Measurements from ENCODE around the gene SPO11. TPM values are rescaled to one million over a fixed set of nuclear protein-coding genes. Genes with fewer than 3 reads are reported as not detected.

The SPO11 gene
- total and polyA plus RNA-seq, 2 of the 4 experiments (the other 2 are of a cell fraction) = not detected

GRCh38 chr20:57281900-57282299 is 47.7 kb upstream of the SPO11 start:
- no peaks in the 10 kb centered on the region for H3K9me3 ChIP-seq (ENCODE audit: control insufficient read depth, insufficient read depth, low read length)
- no peak overlapping the region for H2AK5ac ChIP-seq (ENCODE audit: low read depth, low read length)
- H2BK20ac ChIP-seq (ENCODE audit: low read depth, low read length) = no peak overlapping the region
- H4K20me1 ChIP-seq (ENCODE audit: insufficient read depth, low read length) = no peaks in the 10 kb centered on the region
- H3K4ac ChIP-seq (ENCODE audit: low read depth, low read length) = no peak overlapping the region
- dilution Hi-C loops (cut with HindIII; ENCODE audit: low sequenced_read_pairs, unreplicated experiment) (no loop called here), intact Hi-C loops (cut with micrococcal nuclease) (no loop called here), in situ Hi-C loops (cut with MboI; ENCODE audit: low sequenced_read_pairs) (no loop called here)
- WGBS, 2 experiments (ENCODE audit: extremely low coverage in 2 of 2, insufficient read length in 1 of 2) = no CpG with 5 or more reads among the region's 7 CpGs
- H3K9ac ChIP-seq (ENCODE audit: low read depth, low read length) = no peak overlapping the region
- no peaks in the 10 kb centered on the region for H3K36me3 ChIP-seq (ENCODE audit: control insufficient read depth, insufficient read depth, low read length)
- H2AK9ac ChIP-seq (replicated peaks; ENCODE audit: low read depth, low read length, poor library complexity) = no peak overlapping the region
- POLR2A ChIA-PET (ENCODE audit: unreplicated experiment) = no interaction called here
- no peak overlapping the region for H3K56ac ChIP-seq (ENCODE audit: extremely low read depth, insufficient read depth, low read length)
- H3K23ac ChIP-seq (ENCODE audit: low read depth, low read length) = no peak overlapping the region
- H2BK15ac ChIP-seq (ENCODE audit: low read depth, low read length) = no peak overlapping the region
- H2BK5ac ChIP-seq (ENCODE audit: low read depth, low read length, poor library complexity, severe bottlenecking) = no peak overlapping the region
- no peak overlapping the region for H4K8ac ChIP-seq (ENCODE audit: low read depth in 2 of 2, low read length in 2 of 2)
- CTCF ChIA-PET = no interaction called here
- ATAC-seq (ENCODE audit: low read depth) = no peak
- no peak overlapping the region for H3K14ac ChIP-seq (replicated peaks; ENCODE audit: low read depth, low read length)
- no peaks in the 10 kb centered on the region for H3K79me1 ChIP-seq (ENCODE audit: low read depth in 1 of 2, low read length in 2 of 2)
- no peak overlapping the region for H2AFZ ChIP-seq (replicated peaks; ENCODE audit: low read length, poor library complexity)
- no peak overlapping the region for H4K91ac ChIP-seq (ENCODE audit: insufficient read depth, low read depth, low read length)
- H4K5ac ChIP-seq (ENCODE audit: low read depth, low read length) = no peak overlapping the region
- no TSS peak for BruUV-seq (replicated peaks)
- no peak for DNase-seq
- no peak overlapping the region for H2BK120ac ChIP-seq (ENCODE audit: low read depth, low read length)
- no peaks in the 10 kb centered on the region for H3K4me1 ChIP-seq (ENCODE audit: control insufficient read depth, insufficient read depth, low read length)
- no peak overlapping the region for H3K27ac ChIP-seq (ENCODE audit: insufficient read depth, low read length)
- H3K4me2 ChIP-seq (ENCODE audit: low read depth, low read length) = no peak overlapping the region
- H3K4me3 ChIP-seq (ENCODE audit: insufficient read depth, low read depth, low read length) = no peak overlapping the region
- H3K18ac ChIP-seq (ENCODE audit: low read depth, low read length) = no peak overlapping the region
- TF ChIP-seq CEBPB (IDR thresholded peaks at IDR 0.05; ENCODE audit: low read depth, low read length) (no peak), USF2 (IDR thresholded peaks at IDR 0.05; ENCODE audit: low read depth, low read length) (no peak), RAD21 (IDR thresholded peaks at IDR 0.05; ENCODE audit: low read length) (no peak), NFE2L2 (IDR thresholded peaks at IDR 0.05; ENCODE audit: low read depth, low read length) (no peak), MAZ (IDR thresholded peaks at IDR 0.05; ENCODE audit: borderline replicate concordance, low read depth, low read length) (no peak), CHD1 (IDR thresholded peaks at IDR 0.05; ENCODE audit: low read depth, low read length) (no peak), BHLHE40 (IDR thresholded peaks at IDR 0.05; ENCODE audit: low read depth, low read length) (no peak), POLR2A (IDR thresholded peaks at IDR 0.05; ENCODE audit: low read depth, low read length) (no peak), MXI1 (IDR thresholded peaks at IDR 0.05; ENCODE audit: borderline replicate concordance, low read depth, low read length) (no peak), RCOR1 (IDR thresholded peaks at IDR 0.05; ENCODE audit: insufficient replicate concordance, low read length) (no peak), SMC3 (IDR thresholded peaks at IDR 0.05; ENCODE audit: low read depth, low read length) (no peak), FOS (IDR thresholded peaks at IDR 0.05; ENCODE audit: low read depth, low read length) (no peak), ELK1 (IDR thresholded peaks at IDR 0.05; ENCODE audit: borderline replicate concordance, low read depth, low read length) (no peak), CTCF (conservative IDR thresholded peaks at IDR 0.05; ENCODE audit: low read depth, low read length) (no peak), MAFK (IDR thresholded peaks at IDR 0.05; ENCODE audit: low read depth, low read length) (no peak)
- H3K27me3 ChIP-seq (ENCODE audit: control insufficient read depth, insufficient read depth, low read length) = peaks cover 13% of the 10 kb centered on the region
- no peaks in the 10 kb centered on the region for H3K9me1 ChIP-seq (ENCODE audit: insufficient read depth, low read length)

All from IMR-90 (cell line).